Neutrophil (primary cell): ENCODE data around the gene FEM1C.

Experiments used
- H3K27ac ChIP-seq: fragments of 200-600 bp; sonication (generic); 2 replicates; pipeline ENCODE4 v1.5.1; 2016; ENCODE audit warnings: mild to moderate bottlenecking, moderate library complexity
- H3K27me3 ChIP-seq: fragments of 200-600 bp; sonication (generic); 2 replicates; pipeline ENCODE4 v1.6.0; 2016; ENCODE audit warnings: mild to moderate bottlenecking
- H3K36me3 ChIP-seq: fragments of 200-600 bp; sonication (generic); 2 replicates; pipeline ENCODE4 v1.5.1; 2017
- H3K4me1 ChIP-seq, 2 experiments: fragments of 200-600 bp in 1 of 2; sonication (generic) in 1 of 2; 1 replicate in 1 of 2; 2 replicates in 1 of 2; pipeline versions ENCODE4 v1.5.1 to v1.6.1; 2013 to 2016; ENCODE audit warnings: low read depth in 1 of 2, low read length in 1 of 2, mild to moderate bottlenecking in 1 of 2, moderate library complexity in 1 of 2; ENCODE audit not compliant: control insufficient read depth in 1 of 2, insufficient read depth in 1 of 2
- H3K4me3 ChIP-seq, 2 experiments: fragments of 200-600 bp in 1 of 2; sonication (generic) in 1 of 2; 1 replicate in 1 of 2; 2 replicates in 1 of 2; pipeline ENCODE4 v1.5.1; 2013 to 2016; ENCODE audit warnings: low read depth in 1 of 2, low read length in 1 of 2, mild to moderate bottlenecking in 1 of 2, moderate library complexity in 1 of 2
- H3K9me3 ChIP-seq: fragments of 200-600 bp; sonication (generic); 2 replicates; pipeline ENCODE4 v1.5.1; 2016
- TF ChIP-seq, protein P1 (sequence below): fragments of 200-600 bp; sonication (generic); IDR thresholded peaks from 2 replicates; pipeline ENCODE4 v1.5.1; 2016; ENCODE audit warnings: antibody characterized with exemption

Gene FEM1C

DNA sequence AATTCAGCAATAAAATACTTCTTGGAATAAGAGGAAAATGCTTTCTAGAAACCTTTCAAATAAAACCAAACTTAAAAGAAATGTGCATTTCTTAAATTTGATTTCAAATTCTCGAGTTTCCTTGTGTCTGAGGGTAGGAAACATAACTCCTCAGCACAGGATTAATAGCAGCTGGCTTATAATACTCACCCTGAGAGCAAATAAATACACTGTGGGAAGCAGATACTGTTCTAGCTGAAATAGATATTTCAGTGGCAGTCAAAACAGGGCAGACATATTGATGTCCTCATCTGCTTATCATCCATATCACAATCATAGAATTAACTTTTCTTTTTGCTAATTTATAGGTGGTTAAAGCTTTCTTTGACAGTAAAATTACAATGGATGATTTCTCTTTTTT, 24.1 kb upstream of the FEM1C start:
- no peaks in the 10 kb centered on the region for H3K9me3 ChIP-seq
- TF ChIP-seq, protein P1, sequence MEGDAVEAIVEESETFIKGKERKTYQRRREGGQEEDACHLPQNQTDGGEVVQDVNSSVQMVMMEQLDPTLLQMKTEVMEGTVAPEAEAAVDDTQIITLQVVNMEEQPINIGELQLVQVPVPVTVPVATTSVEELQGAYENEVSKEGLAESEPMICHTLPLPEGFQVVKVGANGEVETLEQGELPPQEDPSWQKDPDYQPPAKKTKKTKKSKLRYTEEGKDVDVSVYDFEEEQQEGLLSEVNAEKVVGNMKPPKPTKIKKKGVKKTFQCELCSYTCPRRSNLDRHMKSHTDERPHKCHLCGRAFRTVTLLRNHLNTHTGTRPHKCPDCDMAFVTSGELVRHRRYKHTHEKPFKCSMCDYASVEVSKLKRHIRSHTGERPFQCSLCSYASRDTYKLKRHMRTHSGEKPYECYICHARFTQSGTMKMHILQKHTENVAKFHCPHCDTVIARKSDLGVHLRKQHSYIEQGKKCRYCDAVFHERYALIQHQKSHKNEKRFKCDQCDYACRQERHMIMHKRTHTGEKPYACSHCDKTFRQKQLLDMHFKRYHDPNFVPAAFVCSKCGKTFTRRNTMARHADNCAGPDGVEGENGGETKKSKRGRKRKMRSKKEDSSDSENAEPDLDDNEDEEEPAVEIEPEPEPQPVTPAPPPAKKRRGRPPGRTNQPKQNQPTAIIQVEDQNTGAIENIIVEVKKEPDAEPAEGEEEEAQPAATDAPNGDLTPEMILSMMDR: no peak
- no peaks in the 10 kb centered on the region for H3K27me3 ChIP-seq
- H3K36me3 ChIP-seq: no peaks in the 10 kb centered on the region
- H3K4me3 ChIP-seq: no peak overlapping the region
- H3K27ac ChIP-seq: no peak overlapping the region
- no peaks in the 10 kb centered on the region for H3K4me1 ChIP-seq

DNA sequence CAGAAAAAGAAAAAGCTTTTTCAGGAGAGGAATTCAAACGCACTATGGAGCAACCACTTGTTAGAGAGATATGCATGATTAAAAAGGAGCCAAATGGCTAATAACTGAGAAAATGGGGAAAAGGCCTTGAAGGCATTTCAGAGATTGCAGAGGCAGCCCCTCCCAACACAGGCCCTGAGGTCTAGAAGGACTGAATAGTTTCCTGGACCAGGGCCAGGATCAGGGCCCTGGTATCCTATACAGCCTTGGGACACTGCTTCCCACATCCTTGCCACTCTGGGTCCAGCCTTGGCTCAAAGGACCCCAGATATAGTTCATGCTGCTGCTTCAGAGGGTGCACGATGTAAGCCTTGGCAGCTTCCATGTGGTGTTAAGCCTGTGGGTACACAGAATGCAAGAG, 20.7 kb upstream of the FEM1C start:
- Histone ChIP-seq H3K4me3 (no peak overlapping the region), H3K36me3 (no peaks in the 10 kb centered on the region), H3K27ac (no peak overlapping the region), H3K4me1 (no peaks in the 10 kb centered on the region), H3K9me3 (no peaks in the 10 kb centered on the region), H3K27me3 (no peaks in the 10 kb centered on the region)
- TF ChIP-seq, protein P1: no peak

DNA sequence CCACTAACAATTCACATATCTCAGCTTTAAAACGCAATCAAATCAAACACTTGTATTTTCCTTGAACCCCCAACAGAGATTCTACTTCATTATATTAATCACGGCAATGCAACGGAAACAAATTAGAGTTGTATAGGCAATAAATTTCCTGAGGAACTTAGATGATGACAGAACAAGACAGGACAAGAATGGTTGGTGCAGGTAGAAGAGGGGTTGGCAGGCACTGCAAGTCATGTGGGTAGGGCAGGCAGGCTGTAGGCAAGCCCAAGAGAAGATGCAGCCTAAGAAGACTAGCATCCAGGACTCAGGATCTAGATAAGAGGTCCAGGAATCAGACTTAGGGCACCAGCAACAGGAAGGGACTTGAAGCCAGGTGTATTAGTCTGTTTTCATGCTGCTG, 16.6 kb upstream of the FEM1C start:
- Histone ChIP-seq H3K4me1 (no peaks in the 10 kb centered on the region), H3K9me3 (no peaks in the 10 kb centered on the region), H3K27me3 (no peaks in the 10 kb centered on the region), H3K4me3 (no peak overlapping the region), H3K36me3 (no peaks in the 10 kb centered on the region), H3K27ac (no peak overlapping the region)
- TF ChIP-seq, protein P1: no peak

DNA sequence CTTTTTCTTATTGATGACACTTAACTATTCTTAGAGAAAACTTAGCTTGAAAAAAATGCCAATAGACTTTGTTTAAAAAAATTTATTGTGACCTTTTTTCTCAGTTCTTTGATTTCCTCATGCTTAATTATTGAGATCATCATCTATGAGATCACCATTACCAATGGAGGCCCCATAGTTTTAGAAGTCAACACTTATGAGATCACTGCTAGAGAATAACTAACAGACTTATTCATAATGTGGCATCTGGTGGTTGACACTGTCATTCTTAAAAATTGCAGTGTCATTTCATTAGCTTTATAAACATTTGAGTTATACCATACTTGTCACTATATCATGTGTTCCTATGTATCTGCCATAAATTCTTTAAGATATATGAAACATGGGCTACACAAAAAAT, 14.9 kb upstream of the FEM1C start:
- Histone ChIP-seq H3K36me3 (no peaks in the 10 kb centered on the region), H3K27me3 (no peaks in the 10 kb centered on the region), H3K4me1 (no peaks in the 10 kb centered on the region), H3K9me3 (no peaks in the 10 kb centered on the region), H3K27ac (no peak overlapping the region), H3K4me3 (no peak overlapping the region)
- TF ChIP-seq, protein P1: no peak

DNA sequence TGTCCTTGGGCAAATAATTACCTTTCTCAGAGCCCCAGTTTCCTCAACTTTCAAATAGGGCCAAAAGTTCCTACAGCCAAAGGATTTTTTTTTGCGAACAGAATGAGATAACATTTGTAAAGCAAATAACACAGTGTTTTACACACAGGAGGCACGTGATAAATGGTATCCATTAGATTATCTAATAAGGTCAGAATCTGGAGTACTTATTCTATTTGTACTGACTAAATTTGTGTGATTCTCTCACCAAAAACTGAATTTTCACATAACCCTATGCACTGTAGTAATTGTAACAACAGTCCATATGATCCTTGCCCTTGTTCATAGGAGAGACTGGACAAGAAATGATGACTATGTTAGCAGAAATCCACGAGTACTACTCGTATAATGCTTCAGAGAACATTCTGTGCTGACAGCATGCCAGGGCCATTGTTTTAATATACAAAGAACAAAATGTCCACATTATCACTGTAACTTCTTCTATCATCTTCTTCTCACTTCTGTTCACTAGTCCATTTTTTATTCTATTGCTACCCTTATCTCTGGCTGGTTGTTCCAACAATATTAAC, 13.9 kb upstream of the FEM1C start:
- Histone ChIP-seq H3K4me1 (no peaks in the 10 kb centered on the region), H3K27ac (no peak overlapping the region), H3K4me3 (no peak overlapping the region), H3K9me3 (no peaks in the 10 kb centered on the region), H3K27me3 (no peaks in the 10 kb centered on the region), H3K36me3 (no peaks in the 10 kb centered on the region)
- TF ChIP-seq, protein P1: no peak
